Measurements from ENCODE around the gene NT5DC2. TPM values are rescaled to one million over a fixed set of nuclear protein-coding genes. Genes with fewer than 3 reads are reported as not detected.

The NT5DC2 gene
- total RNA-seq, 1 donor: 0.73 TPM

- H3K9me3 ChIP-seq (ENCODE audit: low read depth, low read length): no peaks in the 10 kb centered on the region
- H3K4me1 ChIP-seq (ENCODE audit: insufficient read depth, low read length): no peaks in the 10 kb centered on the region
- no peak overlapping the region for H3K4me3 ChIP-seq (ENCODE audit: low read length)
- no peaks in the 10 kb centered on the region for H3K27me3 ChIP-seq (ENCODE audit: insufficient read depth, low read length)
Measured at GRCh38 chr3:52521881-52522650, 11.6 kb downstream of the NT5DC2 start.

DNA sequence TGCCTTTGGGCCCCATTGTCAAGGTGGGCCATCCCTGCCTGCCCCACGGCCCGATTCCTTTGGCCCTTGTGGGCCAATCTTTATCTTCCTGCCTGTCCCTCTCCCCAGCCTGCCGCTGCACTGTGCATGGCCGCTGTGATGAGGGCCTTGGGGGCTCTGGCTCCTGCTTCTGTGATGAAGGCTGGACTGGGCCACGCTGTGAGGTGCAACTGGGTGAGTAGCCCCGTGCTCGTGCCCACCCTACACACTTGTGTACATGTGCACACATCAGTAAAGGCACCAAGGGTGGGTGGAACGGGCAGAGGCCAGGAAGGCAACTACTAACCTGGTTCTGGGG, 12.2 kb downstream of the NT5DC2 start:
- Histone ChIP-seq H3K27me3 (ENCODE audit: insufficient read depth, low read length) (no peaks in the 10 kb centered on the region), H3K9me3 (ENCODE audit: low read depth, low read length) (no peaks in the 10 kb centered on the region)

GRCh38 chr3:52520716-52521487, 12.8 kb downstream of the NT5DC2 start:
- no peaks in the 10 kb centered on the region for H3K27me3 ChIP-seq (ENCODE audit: insufficient read depth, low read length)
- no peaks in the 10 kb centered on the region for H3K9me3 ChIP-seq (ENCODE audit: low read depth, low read length)
- no peak overlapping the region for H3K4me3 ChIP-seq (ENCODE audit: low read length)
- no peaks in the 10 kb centered on the region for H3K4me1 ChIP-seq (ENCODE audit: insufficient read depth, low read length)

More for the DNA sequence above, 12.2 kb downstream of the NT5DC2 start:
- Histone ChIP-seq H3K4me1 (ENCODE audit: insufficient read depth, low read length) (no peaks in the 10 kb centered on the region), H3K4me3 (ENCODE audit: low read length) (no peak overlapping the region)

GRCh38 chr3:52520141-52520667, 13.5 kb downstream of the NT5DC2 start:
- Histone ChIP-seq H3K27me3 (ENCODE audit: insufficient read depth, low read length) (no peaks in the 10 kb centered on the region), H3K4me3 (ENCODE audit: low read length) (no peak overlapping the region), H3K9me3 (ENCODE audit: low read depth, low read length) (no peaks in the 10 kb centered on the region), H3K4me1 (ENCODE audit: insufficient read depth, low read length) (no peaks in the 10 kb centered on the region)

- H3K9me3 ChIP-seq (ENCODE audit: low read depth, low read length): no peaks in the 10 kb centered on the region
- H3K27me3 ChIP-seq (ENCODE audit: insufficient read depth, low read length): no peaks in the 10 kb centered on the region
- H3K4me3 ChIP-seq (ENCODE audit: low read length): no peak overlapping the region
- H3K4me1 ChIP-seq (ENCODE audit: insufficient read depth, low read length): no peaks in the 10 kb centered on the region
Measured at GRCh38 chr3:52519445-52520140, 14.1 kb downstream of the NT5DC2 start.

GRCh38 chr3:52518723-52519444, 14.8 kb downstream of the NT5DC2 start:
- H3K4me1 ChIP-seq (ENCODE audit: insufficient read depth, low read length): no peaks in the 10 kb centered on the region
- H3K27me3 ChIP-seq (ENCODE audit: insufficient read depth, low read length): no peaks in the 10 kb centered on the region
- H3K9me3 ChIP-seq (ENCODE audit: low read depth, low read length): no peaks in the 10 kb centered on the region
- no peak overlapping the region for H3K4me3 ChIP-seq (ENCODE audit: low read length)

GRCh38 chr3:52517796-52518722, 15.6 kb downstream of the NT5DC2 start:
- H3K9me3 ChIP-seq (ENCODE audit: low read depth, low read length): no peaks in the 10 kb centered on the region
- H3K4me3 ChIP-seq (ENCODE audit: low read length): no peak overlapping the region
- no peaks in the 10 kb centered on the region for H3K27me3 ChIP-seq (ENCODE audit: insufficient read depth, low read length)
- no peaks in the 10 kb centered on the region for H3K4me1 ChIP-seq (ENCODE audit: insufficient read depth, low read length)

- Histone ChIP-seq H3K4me3 (ENCODE audit: low read length) (no peak overlapping the region), H3K9me3 (ENCODE audit: low read depth, low read length) (no peaks in the 10 kb centered on the region), H3K4me1 (ENCODE audit: insufficient read depth, low read length) (no peaks in the 10 kb centered on the region), H3K27me3 (ENCODE audit: insufficient read depth, low read length) (no peaks in the 10 kb centered on the region)
Measured at GRCh38 chr3:52516509-52517195, 17.0 kb downstream of the NT5DC2 start.

DNA sequence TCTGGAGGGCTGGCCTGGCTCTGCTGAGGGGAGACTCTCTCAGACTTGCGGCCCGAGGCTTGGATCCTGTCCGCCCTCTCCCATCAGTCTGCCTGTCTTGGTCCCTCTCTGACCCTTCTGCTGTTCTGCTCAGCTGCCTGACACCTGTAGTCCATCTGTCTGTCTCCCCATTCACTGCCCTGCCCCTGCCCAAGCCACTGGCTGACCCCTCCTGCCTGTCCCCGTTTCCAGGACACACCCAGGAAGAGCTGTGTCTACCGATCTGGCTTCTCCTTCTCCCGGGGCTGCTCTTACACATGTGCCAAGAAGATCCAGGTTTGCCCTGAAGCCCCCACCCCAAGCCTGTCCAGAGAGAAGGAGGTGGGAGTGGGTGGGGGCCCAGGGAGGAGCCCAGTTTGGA, 18.5 kb downstream of the NT5DC2 start:
- H3K4me1 ChIP-seq (ENCODE audit: insufficient read depth, low read length): no peaks in the 10 kb centered on the region
- no peak overlapping the region for H3K4me3 ChIP-seq (ENCODE audit: low read length)
- no peaks in the 10 kb centered on the region for H3K27me3 ChIP-seq (ENCODE audit: insufficient read depth, low read length)
- no peaks in the 10 kb centered on the region for H3K9me3 ChIP-seq (ENCODE audit: low read depth, low read length)

DNA sequence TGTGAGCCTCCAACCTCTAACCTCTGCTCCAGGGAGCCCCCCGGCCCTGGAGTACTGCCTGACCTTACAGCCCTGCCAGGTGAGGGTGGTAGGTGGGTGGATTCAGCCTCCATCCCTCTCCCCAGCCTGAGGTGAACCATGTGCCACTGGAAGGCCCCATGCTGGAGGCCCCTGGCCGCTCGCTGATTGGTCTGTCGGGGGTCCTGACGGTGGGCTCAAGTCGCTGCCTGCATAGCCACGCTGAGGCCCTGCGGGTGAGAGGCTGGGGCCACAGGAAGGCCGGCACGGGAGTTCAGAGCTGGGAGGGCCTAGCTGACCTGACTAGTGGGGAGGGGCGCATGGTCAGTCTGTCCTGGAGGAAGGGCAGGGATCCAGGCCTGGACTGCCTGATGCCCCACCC, 19.1 kb downstream of the NT5DC2 start:
- no peaks in the 10 kb centered on the region for H3K27me3 ChIP-seq (ENCODE audit: insufficient read depth, low read length)
- H3K4me1 ChIP-seq (ENCODE audit: insufficient read depth, low read length): no peaks in the 10 kb centered on the region
- no peak overlapping the region for H3K4me3 ChIP-seq (ENCODE audit: low read length)
- H3K9me3 ChIP-seq (ENCODE audit: low read depth, low read length): no peaks in the 10 kb centered on the region

GRCh38 chr3:52513281-52513680, 20.4 kb downstream of the NT5DC2 start:
- Histone ChIP-seq H3K4me3 (ENCODE audit: low read length) (no peak overlapping the region), H3K27me3 (ENCODE audit: insufficient read depth, low read length) (no peaks in the 10 kb centered on the region), H3K4me1 (ENCODE audit: insufficient read depth, low read length) (no peaks in the 10 kb centered on the region), H3K9me3 (ENCODE audit: low read depth, low read length) (no peaks in the 10 kb centered on the region)

DNA sequence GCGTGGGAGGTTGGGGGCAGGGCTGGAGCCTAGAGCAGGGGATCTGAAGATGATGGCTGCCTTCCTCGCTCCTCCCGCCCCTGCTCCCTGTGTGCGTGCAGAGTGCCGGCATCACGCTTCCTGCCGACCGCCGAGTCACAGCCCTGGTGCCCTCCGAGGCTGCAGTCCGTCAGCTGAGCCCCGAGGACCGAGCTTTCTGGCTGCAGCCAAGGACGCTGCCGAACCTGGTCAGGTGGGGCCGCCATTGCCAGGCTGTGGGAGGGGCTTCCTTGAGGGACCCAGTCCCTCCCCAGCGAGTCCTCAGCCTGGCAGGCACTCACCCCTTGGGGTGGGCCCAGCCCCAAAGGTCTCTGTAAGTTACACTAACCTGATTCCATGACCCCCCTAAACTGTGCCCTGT, 20.9 kb downstream of the NT5DC2 start:
- no peak overlapping the region for H3K4me3 ChIP-seq (ENCODE audit: low read length)
- H3K9me3 ChIP-seq (ENCODE audit: low read depth, low read length): no peaks in the 10 kb centered on the region
- no peaks in the 10 kb centered on the region for H3K27me3 ChIP-seq (ENCODE audit: insufficient read depth, low read length)
- H3K4me1 ChIP-seq (ENCODE audit: insufficient read depth, low read length): no peaks in the 10 kb centered on the region

DNA sequence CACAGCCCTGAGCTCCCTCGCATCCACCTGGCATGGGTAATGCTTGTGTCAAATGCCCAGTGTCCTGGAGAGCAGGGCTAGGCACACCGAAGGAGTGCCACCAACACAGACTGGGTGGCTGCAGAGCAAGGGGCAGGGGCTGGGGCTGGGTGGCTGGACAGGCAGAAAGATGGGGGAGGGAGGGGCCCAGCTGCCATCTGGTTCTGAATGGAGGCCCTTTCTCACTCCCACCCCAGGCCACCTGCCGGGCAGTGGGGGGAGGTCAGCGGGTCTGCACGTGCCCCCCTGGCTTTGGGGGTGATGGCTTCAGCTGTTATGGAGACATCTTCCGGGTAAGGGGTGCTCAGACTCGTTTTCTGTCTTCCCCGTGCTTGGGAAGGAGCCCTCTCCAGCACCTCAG, 21.6 kb downstream of the NT5DC2 start:
- Histone ChIP-seq H3K27me3 (ENCODE audit: insufficient read depth, low read length) (no peaks in the 10 kb centered on the region), H3K4me3 (ENCODE audit: low read length) (no peak overlapping the region), H3K9me3 (ENCODE audit: low read depth, low read length) (no peaks in the 10 kb centered on the region), H3K4me1 (ENCODE audit: insufficient read depth, low read length) (no peaks in the 10 kb centered on the region)

All from mononuclear cell (primary cell).